ENCODE data around the gene OR2F1. TPM values are rescaled to one million over a fixed set of nuclear protein-coding genes. Genes with fewer than 3 reads are reported as not detected.

Gene OR2F1
- total and polyA plus RNA-seq, 10 donors: not detected

- H3K36me3 ChIP-seq: no peaks in the 10 kb centered on the region
- H3K9me3 ChIP-seq: no peaks in the 10 kb centered on the region
- intact Hi-C loops (cut with DNase I; ENCODE audit: low total_unique reads): no loop called here
- H3K4me3 ChIP-seq: no peak overlapping the region
- no peak for DNase-seq
- 85 to 90% (median 87%) methylated on average over 10 of the region's 10 CpGs for WGBS, 5 donors
- no peak overlapping the region for H3K27ac ChIP-seq
- no peaks in the 10 kb centered on the region for H3K27me3 ChIP-seq (replicated peaks in 1 of 7)
- TF ChIP-seq POLR2A (IDR thresholded peaks at IDR 0.05) (no peak), POLR2AphosphoS5 (IDR thresholded peaks at IDR 0.05) (no peak), CTCF (IDR thresholded peaks at IDR 0.05 in 8 of 11, conservative IDR thresholded peaks at IDR 0.05 in 3 of 11) (no peak)
- no peaks in the 10 kb centered on the region for H3K4me1 ChIP-seq
Measured at GRCh38 chr7:143980746-143981510, 26.3 kb downstream of the OR2F1 start.

GRCh38 chr7:143983960-143984359 lies 29.3 kb downstream of the OR2F1 start:
- no peak for DNase-seq
- H3K4me3 ChIP-seq: no peak overlapping the region
- intact Hi-C loops (cut with DNase I; ENCODE audit: low total_unique reads): no loop called here
- no peaks in the 10 kb centered on the region for H3K27me3 ChIP-seq (replicated peaks in 1 of 7)
- no peaks in the 10 kb centered on the region for H3K4me1 ChIP-seq
- peaks cover 0 to 3% (median 2%) of the 10 kb centered on the region in 8 donors for H3K9me3 ChIP-seq
- H3K27ac ChIP-seq: no peak overlapping the region
- WGBS, 5 donors: 82 to 92% (median 88%) methylated on average over 5 of the region's 5 CpGs
- no peaks in the 10 kb centered on the region for H3K36me3 ChIP-seq
- TF ChIP-seq POLR2A (IDR thresholded peaks at IDR 0.05) (no peak), POLR2AphosphoS5 (IDR thresholded peaks at IDR 0.05) (no peak), CTCF (IDR thresholded peaks at IDR 0.05 in 8 of 11, conservative IDR thresholded peaks at IDR 0.05 in 3 of 11) (no peak)

GRCh38 chr7:143987513-143987912 lies 32.9 kb downstream of the OR2F1 start:
- peaks cover 0 to 22% (median 16%) of the 10 kb centered on the region in 8 donors for H3K9me3 ChIP-seq
- TF ChIP-seq POLR2AphosphoS5 (IDR thresholded peaks at IDR 0.05) (no peak), POLR2A (IDR thresholded peaks at IDR 0.05) (no peak), CTCF (IDR thresholded peaks at IDR 0.05 in 8 of 11, conservative IDR thresholded peaks at IDR 0.05 in 3 of 11) (no peak)
- intact Hi-C loops (cut with DNase I; ENCODE audit: low total_unique reads): no loop called here
- H3K27me3 ChIP-seq (replicated peaks in 1 of 7): peaks cover 0 to 6% (median 0%) of the 10 kb centered on the region in 7 donors
- H3K27ac ChIP-seq: no peak overlapping the region
- no peaks in the 10 kb centered on the region for H3K36me3 ChIP-seq
- no peak overlapping the region for H3K4me3 ChIP-seq
- H3K4me1 ChIP-seq: no peaks in the 10 kb centered on the region
- DNase-seq: no peak

GRCh38 chr7:143988976-143989745 lies 34.5 kb downstream of the OR2F1 start:
- 88 to 95% (median 93%) methylated on average over 5 of the region's 5 CpGs for WGBS, 5 donors
- Histone ChIP-seq H3K4me1 (no peaks in the 10 kb centered on the region), H3K27me3 (replicated peaks in 1 of 7) (peaks cover 0 to 6% (median 0%) of the 10 kb centered on the region in 7 donors), H3K4me3 (no peak overlapping the region), H3K27ac (no peak overlapping the region), H3K9me3 (peaks cover 0 to 22% (median 16%) of the 10 kb centered on the region in 8 donors), H3K36me3 (no peaks in the 10 kb centered on the region)
- DNase-seq: no peak
- TF ChIP-seq POLR2A (IDR thresholded peaks at IDR 0.05): no peak
- no peak for TF ChIP-seq CTCF (IDR thresholded peaks at IDR 0.05 in 8 of 11, conservative IDR thresholded peaks at IDR 0.05 in 3 of 11)
- no peak for TF ChIP-seq POLR2AphosphoS5 (IDR thresholded peaks at IDR 0.05)
- intact Hi-C loops (cut with DNase I; ENCODE audit: low total_unique reads): no loop called here
